ENCODE data around the gene BTF3L4.

Gene BTF3L4

DNA sequence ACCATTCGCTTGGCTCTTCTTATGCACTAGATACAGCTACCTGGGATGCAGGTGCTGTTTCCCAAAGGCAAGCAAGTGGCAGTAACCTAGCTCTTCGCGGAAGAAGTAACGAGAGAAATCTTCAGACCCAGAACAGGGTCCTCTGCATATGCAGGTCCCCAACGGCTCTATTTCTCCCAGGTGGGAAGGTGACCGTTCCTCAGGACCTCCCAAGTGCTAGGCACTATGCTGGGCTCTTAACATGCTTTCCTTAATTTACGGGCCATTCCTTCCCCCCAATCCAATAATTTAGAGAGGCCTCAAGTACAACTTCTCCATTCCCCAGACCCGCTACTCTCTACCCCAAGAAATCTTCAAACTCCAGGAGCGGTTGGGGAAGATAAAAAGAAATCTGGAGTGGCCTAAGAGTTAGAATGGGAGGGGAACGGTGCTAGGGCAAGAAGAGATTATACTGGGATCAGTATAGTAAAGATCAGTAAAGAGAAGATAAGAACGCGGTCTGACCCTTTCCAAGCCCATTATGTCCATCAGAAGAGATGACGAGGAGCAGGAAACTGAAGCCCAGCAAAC lies 1.5 kb upstream of the BTF3L4 start:
- no peak for DNase-seq (ENCODE audit: low read depth in 1 of 2, low spot score in 1 of 2)
- peak overlapping the region; percentile 87 for H3K4me3 ChIP-seq (replicated peaks; ENCODE audit: insufficient read depth, low read length)
- TF ChIP-seq, protein P1, sequence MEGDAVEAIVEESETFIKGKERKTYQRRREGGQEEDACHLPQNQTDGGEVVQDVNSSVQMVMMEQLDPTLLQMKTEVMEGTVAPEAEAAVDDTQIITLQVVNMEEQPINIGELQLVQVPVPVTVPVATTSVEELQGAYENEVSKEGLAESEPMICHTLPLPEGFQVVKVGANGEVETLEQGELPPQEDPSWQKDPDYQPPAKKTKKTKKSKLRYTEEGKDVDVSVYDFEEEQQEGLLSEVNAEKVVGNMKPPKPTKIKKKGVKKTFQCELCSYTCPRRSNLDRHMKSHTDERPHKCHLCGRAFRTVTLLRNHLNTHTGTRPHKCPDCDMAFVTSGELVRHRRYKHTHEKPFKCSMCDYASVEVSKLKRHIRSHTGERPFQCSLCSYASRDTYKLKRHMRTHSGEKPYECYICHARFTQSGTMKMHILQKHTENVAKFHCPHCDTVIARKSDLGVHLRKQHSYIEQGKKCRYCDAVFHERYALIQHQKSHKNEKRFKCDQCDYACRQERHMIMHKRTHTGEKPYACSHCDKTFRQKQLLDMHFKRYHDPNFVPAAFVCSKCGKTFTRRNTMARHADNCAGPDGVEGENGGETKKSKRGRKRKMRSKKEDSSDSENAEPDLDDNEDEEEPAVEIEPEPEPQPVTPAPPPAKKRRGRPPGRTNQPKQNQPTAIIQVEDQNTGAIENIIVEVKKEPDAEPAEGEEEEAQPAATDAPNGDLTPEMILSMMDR (IDR thresholded peaks at IDR 0.05; ENCODE audit: insufficient read depth, low read length): no peak
- TF ChIP-seq, protein P2, sequence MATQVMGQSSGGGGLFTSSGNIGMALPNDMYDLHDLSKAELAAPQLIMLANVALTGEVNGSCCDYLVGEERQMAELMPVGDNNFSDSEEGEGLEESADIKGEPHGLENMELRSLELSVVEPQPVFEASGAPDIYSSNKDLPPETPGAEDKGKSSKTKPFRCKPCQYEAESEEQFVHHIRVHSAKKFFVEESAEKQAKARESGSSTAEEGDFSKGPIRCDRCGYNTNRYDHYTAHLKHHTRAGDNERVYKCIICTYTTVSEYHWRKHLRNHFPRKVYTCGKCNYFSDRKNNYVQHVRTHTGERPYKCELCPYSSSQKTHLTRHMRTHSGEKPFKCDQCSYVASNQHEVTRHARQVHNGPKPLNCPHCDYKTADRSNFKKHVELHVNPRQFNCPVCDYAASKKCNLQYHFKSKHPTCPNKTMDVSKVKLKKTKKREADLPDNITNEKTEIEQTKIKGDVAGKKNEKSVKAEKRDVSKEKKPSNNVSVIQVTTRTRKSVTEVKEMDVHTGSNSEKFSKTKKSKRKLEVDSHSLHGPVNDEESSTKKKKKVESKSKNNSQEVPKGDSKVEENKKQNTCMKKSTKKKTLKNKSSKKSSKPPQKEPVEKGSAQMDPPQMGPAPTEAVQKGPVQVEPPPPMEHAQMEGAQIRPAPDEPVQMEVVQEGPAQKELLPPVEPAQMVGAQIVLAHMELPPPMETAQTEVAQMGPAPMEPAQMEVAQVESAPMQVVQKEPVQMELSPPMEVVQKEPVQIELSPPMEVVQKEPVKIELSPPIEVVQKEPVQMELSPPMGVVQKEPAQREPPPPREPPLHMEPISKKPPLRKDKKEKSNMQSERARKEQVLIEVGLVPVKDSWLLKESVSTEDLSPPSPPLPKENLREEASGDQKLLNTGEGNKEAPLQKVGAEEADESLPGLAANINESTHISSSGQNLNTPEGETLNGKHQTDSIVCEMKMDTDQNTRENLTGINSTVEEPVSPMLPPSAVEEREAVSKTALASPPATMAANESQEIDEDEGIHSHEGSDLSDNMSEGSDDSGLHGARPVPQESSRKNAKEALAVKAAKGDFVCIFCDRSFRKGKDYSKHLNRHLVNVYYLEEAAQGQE (IDR thresholded peaks at IDR 0.05; ENCODE audit: insufficient replicate concordance, low read depth): no peak
- TF ChIP-seq SPI1 (IDR thresholded peaks at IDR 0.05; ENCODE audit: borderline replicate concordance, low read depth): no peak
- no peak for TF ChIP-seq GABPA (IDR thresholded peaks at IDR 0.05; ENCODE audit: low read depth)
- TF ChIP-seq POLR2AphosphoS5 (IDR thresholded peaks at IDR 0.05; ENCODE audit: low read depth): no peak
- peak overlapping the region; percentile 98 for H3K27ac ChIP-seq (replicated peaks)
- H3K27me3 ChIP-seq (ENCODE audit: insufficient read depth, poor library complexity, severe bottlenecking): no peaks in the 10 kb centered on the region

DNA sequence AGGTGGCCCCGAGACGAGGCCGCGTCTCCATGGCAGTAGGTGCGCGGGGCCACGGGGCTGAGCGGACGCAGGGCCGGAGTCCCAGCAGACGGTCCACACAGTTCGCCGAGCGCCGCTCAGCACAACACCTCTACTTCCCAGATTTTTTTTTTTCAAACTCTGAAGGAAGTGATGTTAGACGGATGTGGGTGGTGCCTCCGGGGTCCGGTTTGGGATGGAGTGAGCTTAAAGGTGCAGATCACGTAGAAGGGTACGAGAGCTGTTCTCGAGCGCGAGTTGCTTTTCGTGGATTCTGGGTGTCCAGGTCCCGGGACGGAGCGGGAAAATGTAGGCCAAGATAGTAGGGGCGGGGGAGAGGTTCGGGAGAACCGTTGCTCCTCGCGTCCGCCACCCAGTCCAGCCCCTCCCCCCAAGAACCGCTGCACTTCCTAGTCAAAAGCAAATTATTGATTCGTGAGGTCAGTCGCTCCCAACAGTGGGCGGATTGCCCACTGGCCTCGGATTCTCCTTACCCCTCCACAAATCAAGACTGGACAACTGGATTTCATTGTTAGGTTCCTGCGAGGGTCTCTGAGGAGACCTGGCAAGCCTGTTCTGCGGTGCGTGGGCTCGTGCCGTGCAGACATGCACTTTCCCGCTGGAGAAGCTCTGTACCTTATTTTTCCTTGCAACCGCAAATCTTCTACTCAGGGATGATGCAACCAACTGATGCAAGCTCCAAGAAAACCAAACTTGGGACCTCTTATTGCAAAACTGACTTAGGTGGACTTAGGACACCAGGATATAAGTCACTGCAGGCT lies 829 bp upstream of the BTF3L4 start, which contains the start of gene TXNDC12:
TXNDC12 (minus strand) TSS at position 126 of the 800 bp plus-strand sequence; CDS start at position 31, 95 bp downstream.
- peak within 1 kb of the TSS; percentile 98 for H3K27ac ChIP-seq (replicated peaks)
- TF ChIP-seq, protein P2 (IDR thresholded peaks at IDR 0.05; ENCODE audit: insufficient replicate concordance, low read depth): peak; percentile 8
- TF ChIP-seq GABPA (IDR thresholded peaks at IDR 0.05; ENCODE audit: low read depth): peak; percentile 71
- TF ChIP-seq SPI1 (IDR thresholded peaks at IDR 0.05; ENCODE audit: borderline replicate concordance, low read depth): no peak; the same call in 1 of the 2 replicates
- TF ChIP-seq, protein P1 (IDR thresholded peaks at IDR 0.05; ENCODE audit: insufficient read depth, low read length): no peak
- peak; percentile 84 for TF ChIP-seq POLR2AphosphoS5 (IDR thresholded peaks at IDR 0.05; ENCODE audit: low read depth)
- peak; percentile 84 to 92 for DNase-seq (ENCODE audit: low read depth in 1 of 2, low spot score in 1 of 2)
- H3K27me3 ChIP-seq (ENCODE audit: insufficient read depth, poor library complexity, severe bottlenecking): no peaks in the 10 kb centered on the region
- peak within 1 kb of the TSS; percentile 87 for H3K4me3 ChIP-seq (replicated peaks; ENCODE audit: insufficient read depth, low read length)

DNA sequence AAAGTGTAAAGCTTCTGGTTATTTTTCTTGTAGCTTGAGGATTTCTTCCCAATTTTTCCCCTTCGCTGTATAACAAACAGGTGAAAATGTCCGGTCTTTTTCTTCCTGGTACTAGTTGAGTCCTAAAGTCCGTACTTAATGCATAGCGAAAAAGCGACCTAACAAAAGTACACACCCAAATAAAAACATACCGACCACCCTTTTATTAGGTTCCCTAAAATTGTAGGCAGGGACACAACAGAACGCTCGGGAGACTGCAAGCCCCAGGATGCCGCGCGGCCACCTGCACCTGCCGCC lies 281 bp upstream of the BTF3L4 start:
- no peak for DNase-seq (ENCODE audit: low read depth in 1 of 2, low spot score in 1 of 2)
- H3K4me3 ChIP-seq (replicated peaks; ENCODE audit: insufficient read depth, low read length): peak overlapping the region; percentile 87
- H3K27ac ChIP-seq (replicated peaks): peak overlapping the region; percentile 98
- H3K27me3 ChIP-seq (ENCODE audit: insufficient read depth, poor library complexity, severe bottlenecking): no peaks in the 10 kb centered on the region
- TF ChIP-seq GABPA (IDR thresholded peaks at IDR 0.05; ENCODE audit: low read depth) (no peak), SPI1 (IDR thresholded peaks at IDR 0.05; ENCODE audit: borderline replicate concordance, low read depth) (no peak), POLR2AphosphoS5 (IDR thresholded peaks at IDR 0.05; ENCODE audit: low read depth) (no peak)
- TF ChIP-seq, protein P1 (IDR thresholded peaks at IDR 0.05; ENCODE audit: insufficient read depth, low read length): no peak
- TF ChIP-seq, protein P2 (IDR thresholded peaks at IDR 0.05; ENCODE audit: insufficient replicate concordance, low read depth): no peak

All from HL-60 (cell line).